ENCODE measurements around the gene ROBO1. TPM values are rescaled to one million over a fixed set of nuclear protein-coding genes. Genes with fewer than 3 reads are reported as not detected.
"Not testable (repeated sequence)": the region's sequence is repeated elsewhere in the genome, so short reads cannot be mapped to it uniquely, and the experiment has no call there.

The ROBO1 gene
- total RNA-seq, 2 experiments from 2014 or later: 8.6 to 9.0 TPM

GRCh38 chr3:79517766-79518413 lies 249.9 kb downstream of the ROBO1 start:
- no peaks in the 10 kb centered on the region for H3K4me1 Mint-ChIP-seq (ENCODE audit: low read depth)
- no peaks in the 10 kb centered on the region for H3K36me3 Mint-ChIP-seq (ENCODE audit: low read depth)
- TF ChIP-seq CTCF (IDR thresholded peaks at IDR 0.05): no peak
- H3K4me3 Mint-ChIP-seq: no peak overlapping the region
- ATAC-seq: no peak
- no peak overlapping the region for H3K27ac Mint-ChIP-seq
- no peak for DNase-seq
- intact Hi-C loops (cut with micrococcal nuclease): no loop called here
- peaks cover 3% of the 10 kb centered on the region for H3K9me3 Mint-ChIP-seq
- ChIA-PET POLR2A (no interaction called here), CTCF (interaction anchor here (0.6 to 0.7 kb wide), 2 partner anchors 57 to 872 kb away, joined by 3 to 4 read pairs; no protein-coding TSS in a partner anchor)
- H3K27me3 Mint-ChIP-seq: no peaks in the 10 kb centered on the region

GRCh38 chr3:79516795-79517194 lies 251.0 kb downstream of the ROBO1 start:
- ATAC-seq (no peak), DNase-seq (no peak)
- H3K4me3 Mint-ChIP-seq: no peak overlapping the region
- ChIA-PET POLR2A (no interaction called here), CTCF (no interaction called here)
- no peak for TF ChIP-seq CTCF (IDR thresholded peaks at IDR 0.05)
- no peaks in the 10 kb centered on the region for H3K4me1 Mint-ChIP-seq (ENCODE audit: low read depth)
- no peaks in the 10 kb centered on the region for H3K36me3 Mint-ChIP-seq (ENCODE audit: low read depth)
- H3K27ac Mint-ChIP-seq: no peak overlapping the region
- intact Hi-C loops (cut with micrococcal nuclease): no loop called here
- H3K9me3 Mint-ChIP-seq: peaks cover 3% of the 10 kb centered on the region
- H3K27me3 Mint-ChIP-seq: no peaks in the 10 kb centered on the region

- Mint-ChIP-seq H3K27me3 (no peaks in the 10 kb centered on the region), H3K36me3 (ENCODE audit: low read depth) (no peaks in the 10 kb centered on the region), H3K9me3 (peaks cover 3% of the 10 kb centered on the region), H3K4me1 (ENCODE audit: low read depth) (no peaks in the 10 kb centered on the region), H3K4me3 (no peak overlapping the region), H3K27ac (no peak overlapping the region)
- ATAC-seq (no peak), DNase-seq (no peak)
- no peak for TF ChIP-seq CTCF (IDR thresholded peaks at IDR 0.05)
- ChIA-PET POLR2A (no interaction called here), CTCF (no interaction called here)
- intact Hi-C loops (cut with micrococcal nuclease): no loop called here
Observed at GRCh38 chr3:79515072-79515471, 252.7 kb downstream of the ROBO1 start.

GRCh38 chr3:79514069-79514468 lies 253.7 kb downstream of the ROBO1 start:
- Mint-ChIP-seq H3K36me3 (ENCODE audit: low read depth) (no peaks in the 10 kb centered on the region), H3K4me1 (ENCODE audit: low read depth) (no peaks in the 10 kb centered on the region), H3K27ac (no peak overlapping the region), H3K9me3 (peaks cover 3% of the 10 kb centered on the region), H3K27me3 (no peaks in the 10 kb centered on the region), H3K4me3 (no peak overlapping the region)
- CTCF ChIA-PET: no interaction called here
- ATAC-seq: no peak
- no peak for TF ChIP-seq CTCF (IDR thresholded peaks at IDR 0.05)
- DNase-seq: no peak
- intact Hi-C loops (cut with micrococcal nuclease): no loop called here
- POLR2A ChIA-PET: no interaction called here

- no peaks in the 10 kb centered on the region for H3K4me1 Mint-ChIP-seq (ENCODE audit: low read depth)
- DNase-seq (no peak), ATAC-seq (no peak)
- intact Hi-C loops (cut with micrococcal nuclease): no loop called here
- no peak overlapping the region for H3K27ac Mint-ChIP-seq
- no peak for TF ChIP-seq CTCF (IDR thresholded peaks at IDR 0.05)
- POLR2A ChIA-PET: no interaction called here
- CTCF ChIA-PET: no interaction called here
- no peaks in the 10 kb centered on the region for H3K36me3 Mint-ChIP-seq (ENCODE audit: low read depth)
- H3K4me3 Mint-ChIP-seq: no peak overlapping the region
- H3K9me3 Mint-ChIP-seq: peaks cover 2% of the 10 kb centered on the region
- no peaks in the 10 kb centered on the region for H3K27me3 Mint-ChIP-seq
Observed at GRCh38 chr3:79506751-79507150, 261.0 kb downstream of the ROBO1 start.

GRCh38 chr3:79502216-79502681 lies 265.5 kb downstream of the ROBO1 start:
- H3K9me3 Mint-ChIP-seq; H3K4me3 Mint-ChIP-seq; ATAC-seq; DNase-seq; intact Hi-C loops (cut with micrococcal nuclease); H3K27ac Mint-ChIP-seq; H3K4me1 Mint-ChIP-seq (ENCODE audit: low read depth); CTCF ChIA-PET; H3K27me3 Mint-ChIP-seq; POLR2A ChIA-PET; H3K36me3 Mint-ChIP-seq (ENCODE audit: low read depth): not testable (repeated sequence)

Data from activated CD8-positive, alpha-beta T cell treated with anti-CD3 and anti-CD28 coated beads for 36 hours (primary cell).